Keratinocyte (primary cell): Measurements from ENCODE around the gene BRD1. TPM values are rescaled to one million over a fixed set of nuclear protein-coding genes. Genes with fewer than 3 reads are reported as not detected.

Experiments
- DNase-seq: peaks from one replicate; pipeline ENCODE4 v3.0.0-alpha.2; 2011; ENCODE audit warnings: low read depth, missing footprints, low spot score
- FAIRE-seq: peaks from 2 replicates; lab custom pipeline; 2011; peaks lifted over from hg19 to GRCh38; lab: Jason Lieb, UNC
- H2AFZ ChIP-seq: 2 replicates; pipeline ENCODE4 v1.6.0; 2012; ENCODE audit warnings: low read length, control low read depth, inconsistent platforms; ENCODE audit not compliant: control insufficient read depth
- H3K27ac ChIP-seq: 2 replicates; pipeline ENCODE4 v1.5.1; 2011; ENCODE audit warnings: low read length; ENCODE audit not compliant: control insufficient read depth, insufficient read depth
- H3K27me3 ChIP-seq: 3 replicates; pipeline ENCODE4 v1.6.0; 2011; ENCODE audit warnings: low read length; ENCODE audit not compliant: control insufficient read depth, insufficient read depth; ENCODE audit errors: extremely low read depth
- H3K36me3 ChIP-seq, 2 experiments: 2 replicates in 1 of 2; 3 replicates in 1 of 2; pipeline ENCODE4 v1.5.1; 2011; ENCODE audit warnings: low read length in 2 of 2, mild to moderate bottlenecking in 1 of 2; ENCODE audit not compliant: control insufficient read depth in 2 of 2, insufficient read depth in 2 of 2; ENCODE audit errors: extremely low read depth in 1 of 2
- H3K4me1 ChIP-seq: 3 replicates; pipeline ENCODE4 v1.5.1; 2011; ENCODE audit warnings: low read length; ENCODE audit not compliant: control insufficient read depth, insufficient read depth; ENCODE audit errors: extremely low read depth
- H3K4me2 ChIP-seq: 3 replicates; pipeline ENCODE4 v1.6.0; 2011; ENCODE audit warnings: low read depth, low read length; ENCODE audit not compliant: control insufficient read depth, insufficient read depth; ENCODE audit errors: extremely low read depth
- H3K4me3 ChIP-seq, 3 experiments: fragments of 200-600 bp in 1 of 3; sonication (generic) in 1 of 3; 2 replicates in 2 of 3; 3 replicates in 1 of 3; pipeline ENCODE4 v1.5.1; 2011 to 2016; ENCODE audit warnings: low read length in 3 of 3, mild to moderate bottlenecking in 3 of 3, control low read depth in 2 of 3, inconsistent platforms in 1 of 3, low read depth in 1 of 3, mixed read lengths in 1 of 3, mixed run types in 1 of 3, moderate library complexity in 1 of 3; ENCODE audit not compliant: control insufficient read depth in 2 of 3, insufficient read depth in 2 of 3; ENCODE audit errors: extremely low read depth in 1 of 3
- H3K79me2 ChIP-seq: 2 replicates; pipeline ENCODE4 v1.6.0; 2012; ENCODE audit warnings: low read length; ENCODE audit not compliant: control insufficient read depth, insufficient read depth
- H3K9ac ChIP-seq: 3 replicates; pipeline ENCODE4 v1.6.0; 2011; ENCODE audit warnings: low read length; ENCODE audit not compliant: control insufficient read depth, insufficient read depth; ENCODE audit errors: extremely low read depth
- H3K9me1 ChIP-seq: 3 replicates; pipeline ENCODE4 v1.6.0; 2011; ENCODE audit warnings: low read length; ENCODE audit not compliant: control insufficient read depth, insufficient read depth; ENCODE audit errors: extremely low read depth
- H3K9me3 ChIP-seq: 2 replicates; pipeline ENCODE4 v1.5.1; 2012; ENCODE audit warnings: low read depth, low read length; ENCODE audit not compliant: control insufficient read depth
- H4K20me1 ChIP-seq: 3 replicates; pipeline ENCODE4 v1.6.0; 2011; ENCODE audit warnings: low read length; ENCODE audit not compliant: control insufficient read depth, insufficient read depth; ENCODE audit errors: extremely low read depth
- CTCF ChIP-seq, 3 experiments: IDR thresholded peaks in 1 of 3; conservative IDR thresholded peaks in 1 of 3; optimal IDR thresholded peaks in 1 of 3; 2 replicates in 2 of 3; 3 replicates in 1 of 3; pipeline versions ENCODE3 to v1.5.1; 2011; ENCODE audit warnings: low read length in 3 of 3, mild to moderate bottlenecking in 3 of 3, moderate library complexity in 2 of 3, control low read depth in 1 of 3, inconsistent platforms in 1 of 3; ENCODE audit not compliant: insufficient read depth in 2 of 3; ENCODE audit errors: extremely low read depth in 1 of 3
- EZH2 ChIP-seq: IDR thresholded peaks from one replicate; pipeline ENCODE4 v1.6.1; 2012; ENCODE audit warnings: inconsistent platforms, mild to moderate bottlenecking, low read length, moderate library complexity
- dilution Hi-C: fragments of 300-500 bp; cut with MboI; formaldehyde crosslinking; loops from one replicate; pipeline ENCODE4 v1.7.0; 2020; ENCODE audit warnings: low sequenced_read_pairs; ENCODE audit not compliant: extremely low pct_ligation_motif_present
- polyA plus RNA-seq, 5 experiments: library from polyadenylated mRNA; depleted of rRNA in 3 of 5; stranded (reverse) in 3 of 5; stranded (forward) in 1 of 5; unstranded in 1 of 5; fragments of >200 nt; gene quantifications; 1 replicate in 1 of 5; 2 replicates in 3 of 5; 3 replicates in 1 of 5; pipeline versions ENCODE4 v1.2.1 to v1.2.3, GENCODE V29; 2011 to 2012; ENCODE audit warnings: missing spikeins in 2 of 5, low read depth in 1 of 5, low replicate concordance in 1 of 5

BRD1 gene
- polyA plus RNA-seq, 1 donor (not counting 4 experiments of a cell fraction or from before 2014, with no cell fraction given): 4.3 TPM

DNA sequence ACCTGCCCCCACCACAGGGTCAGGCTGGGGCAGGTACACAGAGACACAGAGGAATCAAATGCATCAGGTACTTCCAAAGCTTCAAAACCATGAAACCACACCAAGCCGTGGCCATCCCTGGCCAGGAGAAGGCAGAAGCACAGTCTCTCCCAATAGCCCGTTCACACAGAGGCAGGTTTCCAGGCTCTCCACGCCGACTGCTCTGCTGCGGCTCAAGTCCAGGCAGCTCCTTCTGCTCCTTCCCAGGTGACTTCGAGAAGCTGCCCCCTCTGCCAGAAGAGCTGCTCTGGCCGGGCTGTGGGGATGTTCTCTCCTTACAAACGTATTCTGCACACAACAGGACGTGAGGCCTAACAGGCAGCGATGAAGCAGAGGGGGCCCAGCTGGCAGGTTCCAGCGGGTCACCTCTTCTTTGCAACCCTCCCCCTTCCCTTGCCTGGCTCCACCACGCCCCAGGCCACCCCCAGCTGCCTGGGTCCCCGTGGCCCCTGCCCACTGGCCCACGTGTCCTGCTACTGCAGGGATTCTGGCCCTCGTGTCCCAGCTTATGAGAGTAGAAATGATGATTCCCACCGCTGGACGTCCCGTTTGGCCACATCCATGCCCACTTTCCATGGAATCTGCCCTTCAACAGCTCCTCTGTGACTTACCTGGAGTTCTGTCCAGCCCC lies 26.1 kb downstream of the BRD1 start:
- Histone ChIP-seq H3K27me3 (no peaks in the 10 kb centered on the region), H3K36me3 (peaks cover 33 to 43% of the 10 kb centered on the region in 2 experiments), H4K20me1 (peaks cover 28% of the 10 kb centered on the region), H3K27ac (no peak overlapping the region), H3K9me3 (no peaks in the 10 kb centered on the region), H2AFZ (no peak overlapping the region), H3K4me2 (no peak overlapping the region), H3K4me1 (no peaks in the 10 kb centered on the region), H3K79me2 (peaks cover 80% of the 10 kb centered on the region), H3K9ac (no peak overlapping the region), H3K9me1 (no peaks in the 10 kb centered on the region), H3K4me3 (no peak overlapping the region)
- dilution Hi-C loops: no loop called here
- FAIRE-seq: no peak
- no peak for TF ChIP-seq EZH2
- no peak for TF ChIP-seq CTCF (optimal IDR thresholded peaks at IDR 0.05 in 1 of 3, IDR thresholded peaks at IDR 0.05 in 1 of 3, conservative IDR thresholded peaks at IDR 0.05 in 1 of 3; ENCODE audit: extremely low read depth in 1 of 3, insufficient read depth in 2 of 3, low read length in 3 of 3)
- DNase-seq: no peak

DNA sequence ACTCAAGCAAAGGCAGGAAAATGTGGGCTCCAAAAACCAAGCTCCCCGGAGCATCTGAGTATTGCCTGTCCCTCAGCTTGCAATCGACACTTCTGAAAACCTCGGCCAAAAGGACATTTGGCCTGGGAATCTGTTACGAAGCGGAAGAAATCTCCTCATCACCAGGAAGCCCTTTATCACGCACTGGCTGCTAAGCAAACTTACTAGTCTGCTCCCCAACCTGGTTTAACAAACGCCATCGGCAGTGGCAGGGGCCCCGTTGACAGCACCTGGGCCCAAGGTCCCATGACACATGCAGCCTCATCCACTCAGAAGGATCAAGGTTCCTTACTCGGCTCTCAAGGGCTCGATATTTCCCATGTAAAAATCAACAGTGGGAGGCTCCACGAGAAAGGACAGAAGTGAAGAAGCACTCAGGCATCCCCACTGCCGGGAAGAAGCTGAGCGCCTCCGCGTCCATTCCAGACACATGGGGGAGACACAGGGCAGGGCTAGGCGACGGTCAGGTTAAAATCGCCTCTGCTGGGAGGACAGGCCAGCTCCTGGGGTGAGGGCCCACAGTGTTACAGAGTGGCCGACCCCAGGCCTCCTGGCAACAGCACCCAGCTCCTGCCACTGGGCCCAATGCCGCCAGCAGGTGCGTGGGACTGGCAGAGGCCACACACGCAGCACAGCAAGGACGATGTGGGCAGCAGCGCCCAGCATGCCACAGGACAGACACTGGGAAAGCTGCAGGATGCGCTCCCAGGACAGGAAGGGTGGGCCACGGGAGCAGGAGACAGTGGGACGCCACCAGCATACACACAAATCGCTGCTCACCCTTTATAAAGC lies 27.1 kb downstream of the BRD1 start:
- no peaks in the 10 kb centered on the region for H3K9me3 ChIP-seq
- no peaks in the 10 kb centered on the region for H3K27me3 ChIP-seq
- H2AFZ ChIP-seq: no peak overlapping the region
- H3K9ac ChIP-seq: no peak overlapping the region
- TF ChIP-seq EZH2: no peak
- no peak for TF ChIP-seq CTCF (optimal IDR thresholded peaks at IDR 0.05 in 1 of 3, IDR thresholded peaks at IDR 0.05 in 1 of 3, conservative IDR thresholded peaks at IDR 0.05 in 1 of 3; ENCODE audit: extremely low read depth in 1 of 3, insufficient read depth in 2 of 3, low read length in 3 of 3)
- FAIRE-seq (no peak), DNase-seq (no peak)
- dilution Hi-C loops: no loop called here
- peaks cover 22% of the 10 kb centered on the region for H4K20me1 ChIP-seq
- H3K27ac ChIP-seq: no peak overlapping the region
- no peaks in the 10 kb centered on the region for H3K4me1 ChIP-seq
- no peak overlapping the region for H3K4me2 ChIP-seq
- H3K79me2 ChIP-seq: peaks cover 71% of the 10 kb centered on the region
- H3K4me3 ChIP-seq: no peak overlapping the region
- no peaks in the 10 kb centered on the region for H3K9me1 ChIP-seq
- peaks cover 36 to 44% of the 10 kb centered on the region in 2 experiments for H3K36me3 ChIP-seq
